ENCODE results near the gene NOL4.
"Not testable (repeated sequence)": the region's sequence is repeated elsewhere in the genome, so short reads cannot be mapped to it uniquely, and the experiment has no call there.

Gene NOL4

DNA sequence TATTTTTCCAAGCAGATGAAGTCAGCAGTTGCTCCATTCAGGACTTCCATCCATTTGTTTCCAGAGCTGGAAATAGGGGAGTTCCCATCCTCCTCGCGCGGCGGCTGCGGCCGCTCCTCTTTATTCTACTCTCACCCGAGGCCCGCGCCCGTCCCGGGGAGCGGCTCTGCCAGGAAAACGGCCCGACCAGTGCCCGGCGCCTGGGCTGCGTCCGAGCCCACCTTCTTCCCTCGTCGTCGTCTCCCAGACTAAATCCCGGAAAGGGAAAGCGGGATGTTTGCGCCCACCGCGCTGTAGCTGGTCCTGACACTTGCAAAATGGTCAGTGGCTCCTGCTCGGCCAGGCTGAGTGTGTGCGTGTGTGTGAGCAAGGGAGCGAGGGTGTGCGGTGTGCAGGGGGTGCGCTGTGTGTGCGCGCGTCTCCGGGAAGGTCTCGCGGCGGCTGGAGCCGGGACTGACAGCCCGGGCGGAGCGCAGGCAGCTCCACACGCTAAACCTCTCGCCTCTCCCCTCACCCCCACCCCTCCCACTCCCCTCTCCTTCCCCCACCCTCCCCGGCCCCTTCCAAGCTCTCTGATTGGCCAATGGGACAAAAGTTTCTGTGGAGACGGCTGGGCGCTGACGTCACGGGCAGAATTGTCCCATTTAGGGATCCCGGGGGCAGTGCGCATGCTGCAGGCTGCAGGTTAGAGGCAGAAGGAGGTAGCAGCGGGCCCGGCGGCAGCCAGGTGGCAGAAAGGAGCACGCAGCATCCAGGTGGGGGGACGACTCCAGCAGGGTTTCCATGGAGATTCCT is at the start of gene NOL4:
NOL4 (minus strand) TSS at position 491 of the 795 bp plus-strand sequence. CDS start 1,660 bp downstream, outside the sequence.
- peak; percentile 95 for DNase-seq

- DNase-seq: not testable (repeated sequence)
These were observed 41.3 kb upstream of the NOL4 start for GRCh38 chr18:34266029-34266428.

- no peak for DNase-seq
These were observed 37.4 kb upstream of the NOL4 start for GRCh38 chr18:34261865-34262780.

DNA sequence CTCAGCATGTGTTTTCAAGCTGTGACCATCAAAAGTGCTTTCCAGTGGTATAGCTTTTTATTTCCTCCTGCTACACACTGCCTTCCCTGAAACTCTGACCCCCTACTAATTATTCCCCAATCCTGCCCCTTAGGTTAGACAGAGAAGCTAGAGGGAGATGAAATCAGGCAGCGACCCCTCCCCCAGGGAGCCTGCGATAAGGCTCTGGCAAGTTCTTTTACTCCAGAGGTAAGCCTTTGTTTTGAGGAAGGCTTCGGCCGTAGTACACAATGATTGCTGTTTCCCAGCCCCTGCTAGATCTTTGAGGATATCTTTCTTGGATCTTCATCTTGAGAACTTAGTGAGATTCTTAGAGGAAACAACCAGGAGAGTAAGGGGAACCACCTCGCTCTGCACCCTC is 33.5 kb upstream of the NOL4 start:
- no peak for DNase-seq

- DNase-seq: no peak
These were observed 27.2 kb upstream of the NOL4 start for GRCh38 chr18:34251919-34252318.

- no peak for DNase-seq
These were observed 24.0 kb upstream of the NOL4 start for GRCh38 chr18:34248727-34249126.

DNA sequence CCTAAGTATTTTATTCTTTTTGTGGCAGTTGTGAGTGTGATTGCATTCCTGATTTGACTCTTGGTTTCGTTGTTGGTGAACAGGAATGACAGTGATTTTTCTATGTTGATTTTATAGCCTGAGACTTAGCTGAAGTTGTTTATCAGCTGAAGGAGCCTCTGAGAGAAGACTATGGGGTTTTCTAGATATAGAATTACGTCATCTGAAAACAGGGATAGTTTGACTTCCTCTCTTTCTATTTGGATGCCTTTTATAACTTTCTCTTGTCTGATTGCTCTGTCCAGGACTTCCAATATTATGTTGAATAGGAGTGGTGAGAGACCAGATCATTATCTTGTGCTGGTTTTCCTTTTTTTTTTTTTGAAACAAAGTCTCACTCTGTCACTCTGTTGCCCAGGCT is 18.0 kb upstream of the NOL4 start:
- DNase-seq: no peak

DNA sequence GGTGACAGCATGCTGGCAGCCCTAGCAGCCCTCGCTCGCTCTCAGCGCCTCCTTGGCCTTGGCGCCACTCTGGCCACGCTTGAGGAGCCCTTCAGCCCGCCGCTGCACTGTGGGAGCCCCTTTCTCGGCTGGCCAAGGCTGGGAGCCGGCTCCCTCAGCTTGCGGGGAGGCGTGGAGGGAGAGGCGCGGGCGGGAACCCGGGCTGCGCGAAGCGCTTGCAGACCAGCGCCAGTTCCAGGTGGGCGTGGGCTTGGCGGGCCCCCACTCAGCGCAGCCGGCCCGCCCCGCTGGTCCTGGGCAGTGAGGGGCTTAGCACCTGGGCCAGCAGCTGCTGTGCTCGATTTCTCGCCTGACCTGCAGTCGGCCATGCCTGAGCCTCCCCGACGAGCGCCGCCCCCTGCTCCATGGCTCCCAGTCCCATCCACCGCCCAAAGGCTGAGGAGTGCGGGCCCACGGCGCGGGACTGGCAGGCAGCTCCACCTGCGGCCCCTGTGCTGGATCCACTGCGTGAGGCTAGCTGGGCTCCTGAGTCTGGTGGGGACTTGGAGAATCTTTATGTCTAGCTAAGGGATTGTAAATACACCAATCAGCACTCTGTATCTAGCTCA is 9.2 kb upstream of the NOL4 start:
- not testable (repeated sequence) for DNase-seq

- DNase-seq: no peak
These were observed 473 bp upstream of the NOL4 start for GRCh38 chr18:34225218-34225553.

- DNase-seq: no peak
These were observed 755 bp downstream of the NOL4 start for GRCh38 chr18:34223893-34224422.

DNA sequence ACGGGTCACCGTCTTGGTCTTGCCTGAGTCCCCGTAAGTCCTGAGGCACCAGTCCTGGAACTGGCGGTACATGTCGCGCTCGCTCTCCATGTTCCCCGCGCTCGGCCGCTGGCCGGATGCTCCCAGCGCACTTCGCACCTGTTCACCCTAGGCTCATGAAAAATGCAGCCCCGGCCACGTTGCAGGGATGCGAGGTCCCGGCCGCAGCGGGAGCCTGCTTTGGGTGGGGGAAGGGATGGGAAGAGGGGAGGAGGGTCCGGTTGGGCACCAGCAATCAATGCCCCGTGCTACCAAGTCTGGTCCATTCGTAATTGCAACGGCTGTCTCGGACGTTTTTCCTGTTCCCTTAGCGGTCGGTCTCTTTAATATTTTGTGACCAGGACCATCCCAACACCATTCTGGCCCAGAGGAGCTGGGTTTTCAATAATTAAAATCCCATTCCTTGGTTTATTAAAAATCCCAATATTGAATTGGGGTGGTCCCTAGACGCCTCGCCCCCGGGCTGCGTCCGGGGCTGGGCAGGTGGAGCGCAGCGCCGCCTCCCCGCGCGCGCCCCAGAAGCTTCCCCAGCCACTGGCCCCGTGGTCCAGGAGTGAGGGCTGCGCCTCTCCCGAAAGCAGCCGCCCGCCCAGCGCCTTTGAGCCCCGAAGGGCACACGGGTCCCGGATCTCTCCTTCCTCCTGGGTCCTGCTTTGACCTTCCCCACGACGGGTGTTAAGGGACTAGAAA is 1.4 kb downstream of the NOL4 start:
- peak; percentile 46 for DNase-seq

DNA sequence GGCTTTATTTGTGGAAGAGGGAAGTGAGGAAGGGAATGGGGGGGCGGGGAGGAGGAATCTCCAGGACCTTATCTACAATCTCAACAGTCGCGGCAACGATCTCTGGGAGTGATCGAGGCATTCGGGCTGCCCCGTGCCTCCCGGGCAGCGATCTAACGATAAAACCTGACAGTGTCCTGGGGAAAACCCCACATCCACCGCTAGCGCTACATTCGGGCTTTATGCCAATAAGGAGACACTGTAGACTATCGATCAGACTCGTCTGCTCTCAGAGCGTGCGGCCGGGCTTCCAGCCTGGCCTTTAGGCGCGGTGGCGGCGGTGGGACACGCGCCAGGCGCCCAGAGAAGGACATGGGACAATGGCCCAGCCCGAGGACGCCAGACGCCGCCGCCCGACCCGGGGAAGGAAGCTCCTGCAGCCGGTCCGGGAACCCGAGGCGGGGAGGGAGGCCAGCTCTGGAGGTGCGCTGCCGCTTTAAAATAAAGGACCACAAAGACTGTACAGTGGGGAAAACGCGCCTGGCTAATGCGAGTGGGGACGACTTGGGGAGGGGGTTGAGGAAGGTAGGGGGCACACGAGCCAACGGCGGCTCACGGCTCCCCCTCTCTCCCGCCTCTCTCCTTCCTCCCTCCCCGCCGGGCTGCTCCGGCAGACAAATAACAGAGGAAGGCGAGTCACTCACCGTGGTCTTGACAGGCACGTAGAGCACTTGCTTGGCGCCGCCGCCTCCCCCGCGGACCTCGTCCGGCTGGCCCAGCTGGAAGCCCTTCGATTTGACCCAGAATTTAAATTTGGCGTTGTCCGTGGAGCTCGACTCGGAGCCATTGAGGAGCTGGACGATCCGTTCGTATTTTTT is 2.2 kb downstream of the NOL4 start:
- peak; percentile 69 for DNase-seq

DNA sequence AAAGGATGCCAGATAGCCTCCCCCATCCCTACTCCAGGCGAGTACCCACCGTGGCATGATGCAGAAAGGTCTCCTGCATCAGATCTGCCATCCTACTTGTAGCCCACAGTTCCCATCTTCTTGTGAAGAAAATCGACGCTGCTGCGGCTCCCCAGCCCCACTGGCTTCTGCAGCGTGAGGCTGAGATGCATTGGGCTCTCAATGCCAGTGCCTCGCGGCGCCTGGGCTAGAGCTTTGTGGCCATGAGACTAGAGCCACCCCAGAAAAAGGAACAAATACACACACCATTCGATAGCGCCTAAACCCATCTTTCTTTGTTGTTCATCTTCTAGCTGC is 2.8 kb downstream of the NOL4 start:
- peak; percentile 69 for DNase-seq

DNA sequence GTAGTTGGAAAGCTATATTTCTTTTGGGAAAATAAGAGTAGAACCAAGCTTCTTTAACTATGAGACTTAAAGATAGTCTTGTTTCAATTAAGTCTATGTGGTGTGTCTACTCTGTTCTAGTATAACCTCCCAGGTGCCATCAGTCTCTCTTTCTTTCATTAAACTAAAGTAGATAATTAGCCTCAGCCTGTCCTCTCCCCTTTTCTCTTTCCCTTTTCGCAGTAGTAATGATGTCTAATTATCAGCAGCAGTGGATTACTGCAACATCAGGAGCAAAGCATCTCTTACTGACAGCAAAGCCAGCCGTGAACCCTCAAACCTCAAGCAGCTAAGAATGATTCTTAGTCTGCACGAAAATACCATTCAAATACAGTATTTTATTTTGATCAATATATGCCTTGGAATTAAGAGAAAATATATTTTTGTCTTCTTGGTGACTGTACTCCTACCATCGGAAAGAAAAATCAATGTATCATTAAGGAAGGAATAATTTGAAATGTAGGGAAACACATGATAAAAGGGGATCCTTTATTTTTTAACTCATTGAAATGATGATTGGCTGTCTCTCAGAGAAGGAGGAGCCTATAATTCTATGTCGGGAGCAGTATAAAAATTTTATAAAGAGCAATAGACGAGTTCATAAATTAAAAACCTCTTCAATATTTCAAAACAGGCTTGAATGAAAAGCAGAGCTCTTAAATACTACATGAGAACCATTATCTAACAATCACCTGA is 4.5 kb downstream of the NOL4 start:
- no peak for DNase-seq

DNA sequence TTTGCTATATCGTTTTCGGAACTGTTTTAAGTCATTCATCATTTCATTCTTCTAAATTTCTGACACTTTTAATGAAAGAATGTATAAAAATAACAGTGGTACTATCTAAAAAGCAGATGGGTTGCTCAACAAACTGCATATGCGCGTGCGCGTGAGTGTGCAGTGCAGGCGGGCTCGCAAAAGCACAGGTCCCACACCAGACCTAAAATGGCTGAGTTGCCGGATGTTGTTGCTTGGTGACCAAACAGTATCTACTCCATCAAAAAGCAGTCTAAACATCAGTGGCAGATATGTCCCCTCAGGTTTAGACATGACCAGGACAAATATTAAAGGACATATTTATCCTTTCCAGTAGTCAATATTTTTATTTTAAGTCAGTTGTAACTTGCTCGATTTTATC is 5.1 kb downstream of the NOL4 start:
- no peak for DNase-seq

DNA sequence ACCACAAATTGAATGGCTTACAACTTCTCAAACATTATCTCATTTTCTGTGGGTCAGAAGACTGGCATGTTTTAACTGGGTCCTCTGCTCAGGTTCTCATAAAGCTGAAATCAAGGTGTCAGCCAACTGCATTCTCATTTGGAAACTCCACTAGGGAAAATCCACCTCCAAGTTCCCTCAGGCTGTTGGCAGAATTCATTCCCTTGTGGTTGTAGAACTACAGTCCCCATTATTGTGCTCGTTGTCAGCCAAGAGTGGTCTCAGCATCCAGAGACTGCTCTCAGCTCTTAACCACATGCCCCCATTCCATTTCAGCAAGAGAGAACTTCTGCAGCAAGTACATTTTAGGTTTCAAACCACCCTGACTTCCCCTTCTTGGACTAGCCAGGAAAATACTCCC is 12.2 kb downstream of the NOL4 start:
- DNase-seq: no peak

DNA sequence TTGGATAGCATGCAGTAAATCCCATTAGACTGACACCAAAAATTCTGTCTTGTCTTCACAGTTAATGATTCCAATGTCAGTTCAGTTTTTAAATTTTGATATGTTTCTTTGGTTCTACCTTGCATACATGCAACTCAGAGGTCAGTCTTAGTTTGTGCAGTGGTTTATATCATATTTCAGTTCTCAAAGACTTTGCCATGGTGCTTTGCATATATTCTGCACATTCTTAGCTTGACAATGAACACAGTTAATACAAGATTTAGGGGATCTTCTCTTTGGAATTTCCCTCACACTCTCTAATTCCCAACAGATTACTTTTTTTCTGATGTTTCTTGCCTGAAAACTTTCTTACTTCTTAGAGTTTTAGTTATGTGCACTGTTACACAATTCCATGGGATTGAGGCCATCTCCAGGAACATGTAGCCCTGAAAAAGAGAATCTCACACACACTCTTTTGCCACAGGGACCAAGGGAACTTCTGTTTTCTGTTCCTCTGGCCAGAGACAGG is 17.3 kb downstream of the NOL4 start:
- DNase-seq: no peak

- DNase-seq: no peak
These were observed 20.8 kb downstream of the NOL4 start for GRCh38 chr18:34203866-34204265.

GRCh38 chr18:34196256-34196655 is 28.5 kb downstream of the NOL4 start:
- DNase-seq: no peak

DNA sequence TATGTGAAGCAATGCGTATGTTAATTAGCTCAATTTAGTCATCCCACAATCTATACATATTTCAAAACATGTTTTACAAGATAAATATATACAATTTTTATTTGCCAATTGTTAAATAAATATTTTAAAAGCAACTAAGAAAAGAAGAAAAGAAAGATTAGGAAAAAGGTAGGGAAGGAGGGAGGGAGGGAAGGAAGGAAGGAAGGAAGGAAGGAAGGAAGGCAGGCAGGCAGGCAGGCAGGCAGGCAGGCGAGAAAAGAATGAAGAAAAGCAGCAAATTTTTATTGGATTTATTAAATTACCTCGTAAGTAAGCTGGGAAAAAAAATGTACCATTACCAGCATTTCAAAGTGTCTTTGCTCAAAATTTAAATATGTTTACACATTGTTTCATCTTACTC is 30.5 kb downstream of the NOL4 start:
- DNase-seq: no peak
